ENCODE data around the gene C3orf70.

The C3orf70 gene

DNA sequence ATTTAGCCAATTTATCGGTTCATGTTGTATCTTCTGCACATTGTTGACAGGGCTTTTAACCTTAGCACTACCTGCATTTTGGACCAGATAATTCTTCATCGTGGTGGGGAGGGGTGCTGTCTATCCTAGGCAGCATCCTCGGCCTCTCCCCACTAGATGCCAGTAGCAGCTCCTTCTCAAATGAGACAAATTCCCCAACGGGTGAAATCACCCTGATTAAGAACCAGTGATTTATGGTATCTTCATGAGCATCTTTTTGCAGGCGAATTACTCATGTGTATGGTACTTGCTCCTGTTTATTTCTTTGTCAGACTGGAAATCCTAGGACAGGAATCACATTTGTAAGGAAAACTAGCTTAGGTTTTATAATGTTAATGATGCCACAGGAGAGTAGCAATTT lies 68.0 kb downstream of the C3orf70 start:
- DNase-seq: no peak

DNA sequence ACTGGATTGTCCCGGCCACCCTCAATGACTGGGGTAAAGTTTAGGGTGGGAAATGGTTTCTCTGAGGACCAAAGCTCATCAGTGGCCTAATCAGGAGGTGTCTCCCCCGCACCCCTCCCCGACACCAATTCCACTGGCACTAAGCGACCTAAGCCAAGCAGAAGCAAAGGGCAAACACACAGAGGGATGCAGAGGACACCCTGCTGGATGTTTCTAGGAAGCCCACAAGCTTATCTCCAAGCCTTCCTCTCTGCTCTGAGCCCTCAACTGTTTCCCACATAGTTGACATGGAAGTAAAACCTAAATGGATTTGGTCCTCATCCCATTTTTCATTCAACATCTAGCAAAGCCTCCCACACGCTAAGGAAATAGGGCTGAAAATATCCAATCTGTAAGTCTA lies 68.5 kb downstream of the C3orf70 start:
- DNase-seq: no peak

DNA sequence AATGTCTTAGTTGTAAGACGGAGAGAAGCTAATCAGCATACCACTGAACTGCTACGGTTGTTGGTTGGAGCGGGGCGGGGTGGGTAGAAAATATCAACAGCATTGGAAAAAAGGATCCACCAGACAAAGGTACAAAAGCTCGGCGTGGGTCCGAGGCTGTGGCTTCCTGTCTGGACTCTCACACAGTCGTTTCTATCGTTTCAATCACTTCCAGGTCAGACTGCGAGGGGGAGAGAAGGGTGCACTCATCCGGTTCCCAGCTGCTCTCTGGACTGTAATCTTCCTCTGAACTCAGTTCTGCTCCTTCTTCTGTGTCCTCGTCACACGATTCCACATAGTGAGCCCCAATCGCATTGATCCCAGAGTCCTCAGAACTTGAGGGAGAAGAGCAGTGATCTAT lies 70.0 kb downstream of the C3orf70 start:
- DNase-seq: no peak

DNA sequence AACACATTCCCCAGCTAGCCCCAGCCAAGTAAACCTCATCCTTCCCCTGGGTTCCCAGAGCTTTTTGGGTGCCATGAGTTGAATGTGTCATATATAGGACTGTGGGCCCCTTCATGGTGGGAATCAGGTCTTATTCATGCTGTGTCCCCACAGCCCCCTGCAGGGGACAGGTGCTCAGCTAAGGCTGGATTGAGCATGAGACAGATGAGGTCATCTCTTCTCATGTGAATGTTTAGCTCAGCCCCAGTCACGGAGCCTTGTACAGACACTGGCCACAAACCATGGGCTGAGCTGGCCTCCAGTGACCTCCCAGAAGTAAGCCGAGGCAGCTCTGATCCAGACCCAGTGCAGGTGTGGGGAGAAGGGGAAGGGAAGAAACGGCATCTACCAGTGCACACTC lies 70.7 kb downstream of the C3orf70 start:
- no peak for DNase-seq

DNA sequence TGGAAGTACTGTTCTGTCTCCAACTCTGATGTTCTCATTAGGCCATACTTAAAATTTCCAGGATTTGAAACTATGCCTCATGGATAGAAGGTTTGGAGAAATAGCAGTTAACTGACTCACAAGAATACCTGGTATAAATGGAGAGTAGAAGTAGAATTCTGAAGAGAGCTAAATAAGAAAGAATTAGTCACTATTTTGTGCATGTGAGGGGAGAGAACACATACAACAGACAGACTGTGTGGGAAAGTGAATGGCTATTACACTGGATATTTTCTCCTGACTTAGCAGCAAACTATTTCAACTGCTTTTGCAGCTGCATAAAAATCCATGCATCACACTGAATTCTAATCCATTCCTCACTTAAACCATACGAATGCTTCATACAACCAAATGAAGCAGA lies 71.3 kb downstream of the C3orf70 start:
- no peak for DNase-seq

DNA sequence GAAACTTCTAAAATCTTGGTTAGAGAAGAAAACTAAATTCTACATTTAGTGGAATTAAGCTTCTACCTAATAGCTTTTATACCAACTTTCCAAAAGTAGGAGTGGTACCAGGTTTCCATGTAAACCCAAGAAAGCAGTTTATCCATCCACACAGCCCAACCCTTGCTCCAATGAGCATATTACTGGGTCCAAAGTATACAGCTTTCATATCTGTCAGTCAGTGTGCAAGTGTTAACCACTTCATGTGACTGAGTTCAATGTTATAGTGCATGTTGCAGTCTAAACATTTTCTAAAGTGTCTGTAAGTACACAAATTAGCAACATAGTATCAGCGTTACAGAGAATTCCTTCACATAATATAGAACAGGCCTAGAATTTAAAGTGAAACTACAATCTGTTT lies 73.2 kb downstream of the C3orf70 start:
- no peak for DNase-seq

DNA sequence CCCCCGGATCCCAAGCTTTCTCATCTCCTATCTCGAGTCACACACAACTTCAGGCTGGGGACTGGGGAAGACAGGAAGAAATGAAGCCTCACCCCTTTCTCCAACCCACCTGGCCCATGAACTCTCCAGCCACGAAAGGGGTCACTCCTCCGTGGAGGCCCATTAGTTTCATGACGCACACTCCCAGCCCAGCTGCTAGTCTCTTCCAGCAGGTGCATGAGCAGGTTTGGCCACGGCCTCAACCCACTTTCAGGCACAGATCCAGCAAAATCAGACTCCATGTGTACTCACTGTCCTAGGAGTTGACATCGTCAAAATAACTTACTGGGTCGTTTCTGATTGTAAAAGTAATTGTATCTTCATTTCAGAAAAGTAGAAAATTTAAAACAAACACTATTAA lies 76.6 kb downstream of the C3orf70 start:
- DNase-seq: no peak

GRCh38 chr3:185075547-185075946 lies 77.3 kb downstream of the C3orf70 start:
- no peak for DNase-seq

DNA sequence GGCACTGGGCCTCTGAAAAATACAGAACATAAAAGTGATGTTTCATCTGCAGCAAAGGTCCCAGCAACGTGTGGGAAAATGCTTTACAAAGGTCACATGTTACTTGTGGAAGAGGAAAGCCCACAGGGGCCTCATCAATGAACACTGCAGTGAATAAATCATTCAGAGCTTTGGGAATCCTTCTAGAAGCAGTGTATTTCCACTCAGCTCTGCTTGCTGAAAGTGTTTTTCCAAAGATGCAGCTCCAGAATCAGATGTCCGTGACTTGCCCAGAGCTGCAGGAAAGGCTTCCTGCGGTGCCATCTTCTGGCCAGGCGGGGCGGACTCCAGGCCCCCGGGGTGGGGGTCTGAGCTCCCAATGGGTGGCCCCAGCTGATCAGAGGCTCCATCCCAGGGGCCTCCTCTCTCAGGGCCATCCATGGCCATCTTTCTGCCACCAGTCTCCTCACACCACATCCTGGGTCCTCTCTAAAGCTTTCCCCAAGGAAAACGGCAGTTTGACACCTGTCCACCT lies 81.5 kb downstream of the C3orf70 start:
- no peak for DNase-seq

- no peak for DNase-seq
Measured at GRCh38 chr3:185070491-185071286, 82.2 kb downstream of the C3orf70 start.

GRCh38 chr3:185069037-185070030 lies 83.5 kb downstream of the C3orf70 start:
- no peak for DNase-seq

DNA sequence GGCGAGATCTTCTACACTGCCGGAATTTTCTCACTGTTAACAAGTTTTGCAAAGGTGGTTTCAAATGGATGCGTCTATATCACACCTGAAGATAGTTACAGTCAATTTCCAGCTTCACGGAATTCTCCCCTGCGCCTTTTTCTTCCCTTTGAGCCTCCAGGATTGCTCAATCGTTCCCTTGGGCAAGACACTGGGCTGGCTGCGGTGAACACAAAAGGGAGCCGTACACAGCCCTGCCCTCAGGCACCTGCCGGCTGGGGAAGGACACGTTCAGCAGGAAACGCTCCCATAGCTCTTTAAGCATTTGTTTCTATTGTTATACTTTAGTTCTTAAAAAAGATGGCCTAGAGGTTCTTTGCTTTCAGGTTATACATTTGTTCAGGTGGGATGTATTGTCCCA lies 85.7 kb downstream of the C3orf70 start:
- no peak for DNase-seq

- DNase-seq: no peak
Measured at GRCh38 chr3:185066251-185066650, 86.6 kb downstream of the C3orf70 start.

GRCh38 chr3:185065059-185065458 lies 87.8 kb downstream of the C3orf70 start:
- DNase-seq: no peak

GRCh38 chr3:185063431-185063830 lies 89.4 kb downstream of the C3orf70 start:
- DNase-seq: no peak

GRCh38 chr3:185062191-185062590 lies 90.7 kb downstream of the C3orf70 start:
- no peak for DNase-seq

DNA sequence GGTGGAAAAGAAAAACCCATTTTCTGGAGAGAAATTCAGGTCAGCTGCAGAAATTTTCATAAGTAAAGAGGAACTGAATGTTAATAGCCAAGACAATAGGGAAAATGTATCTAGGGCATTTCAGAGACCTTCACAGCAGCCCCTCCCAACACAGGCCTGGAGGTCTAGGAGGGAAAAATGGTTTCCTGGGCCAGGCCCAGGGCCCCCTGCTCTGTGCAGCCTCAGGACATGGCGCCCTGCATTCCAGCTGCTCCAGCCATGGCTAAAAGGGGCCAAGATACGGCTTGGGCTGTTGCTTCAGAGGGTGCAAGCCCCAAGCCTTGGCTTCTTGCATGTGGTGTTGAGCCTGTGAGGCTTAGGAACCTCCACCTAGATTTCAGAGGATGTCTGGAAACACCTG lies 92.2 kb downstream of the C3orf70 start:
- no peak for DNase-seq

GRCh38 chr3:185059766-185060165 lies 93.1 kb downstream of the C3orf70 start:
- DNase-seq: no peak

GRCh38 chr3:185058796-185059195 lies 94.1 kb downstream of the C3orf70 start:
- no peak for DNase-seq

GRCh38 chr3:185057829-185058228 lies 95.0 kb downstream of the C3orf70 start:
- DNase-seq: no peak

DNA sequence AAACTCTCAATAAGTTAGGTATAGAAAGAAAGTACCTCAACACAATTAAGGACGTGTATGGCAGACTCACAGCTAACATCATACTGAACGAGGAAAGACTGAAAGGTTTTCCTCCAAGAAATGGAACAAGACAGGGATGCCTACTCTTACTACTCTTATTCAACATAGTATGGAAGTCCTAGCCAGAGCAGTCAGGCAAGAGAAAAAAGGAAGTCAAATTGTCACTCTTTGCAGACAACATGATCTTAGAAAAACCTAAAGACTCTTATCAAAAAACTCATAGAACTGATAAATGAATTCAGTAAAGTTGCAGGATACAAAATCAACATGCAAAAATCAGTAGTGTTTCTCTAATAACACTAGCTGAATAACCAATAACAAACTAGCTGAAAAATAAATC lies 96.0 kb downstream of the C3orf70 start:
- DNase-seq: no peak

- no peak for DNase-seq
Measured at GRCh38 chr3:185052631-185053030, 100.2 kb downstream of the C3orf70 start.

DNA sequence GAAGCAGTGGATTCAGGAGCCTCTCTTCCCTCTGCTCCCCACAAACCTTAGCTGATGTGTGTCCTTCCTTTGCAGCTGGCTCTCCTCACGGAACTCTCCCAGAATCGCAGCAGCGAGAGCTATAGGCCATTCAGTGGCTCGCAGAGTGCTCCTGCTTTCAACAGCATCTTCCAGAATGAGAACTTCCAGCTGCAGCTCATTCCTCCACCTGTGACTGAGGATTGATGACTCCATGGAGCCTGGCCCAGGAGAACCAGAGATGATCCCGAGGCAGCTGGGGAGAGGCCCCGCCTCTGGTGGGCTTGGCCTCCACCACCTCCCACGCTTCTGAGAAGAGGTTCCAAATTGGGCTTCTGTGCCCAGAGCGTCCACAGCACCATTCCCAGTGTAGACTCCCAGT lies 101.1 kb downstream of the C3orf70 start:
- no peak for DNase-seq

DNA sequence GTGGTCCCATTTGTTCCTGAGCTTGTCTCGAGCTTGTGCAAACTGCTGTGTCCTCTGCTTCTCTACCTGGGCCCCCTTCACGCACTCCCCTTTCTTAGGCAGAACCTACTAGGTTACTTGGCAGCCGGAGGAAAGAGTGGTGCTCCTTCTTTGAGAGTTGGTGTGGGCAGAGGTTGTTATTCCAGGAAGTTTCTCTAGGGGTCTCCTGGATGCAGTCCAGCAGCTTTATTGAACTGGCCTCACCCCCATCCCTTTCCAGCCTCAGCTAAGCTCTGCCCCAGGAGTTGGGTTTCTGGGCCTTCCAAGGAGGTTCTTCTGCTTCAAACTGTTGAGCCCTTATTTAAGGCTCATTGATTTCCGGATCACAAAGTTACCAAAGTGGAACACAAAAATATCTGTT lies 103.2 kb downstream of the C3orf70 start:
- no peak for DNase-seq
